SU-DHL-6 (cell line): Measurements from ENCODE around the gene CCDC66.
"Not testable (repeated sequence)": the region's sequence is repeated elsewhere in the genome, so short reads cannot be mapped to it uniquely, and the experiment has no call there.

Experiments
- H2AFZ ChIP-seq: fragments of 200-600 bp; sonication (generic); 2 replicates; pipeline ENCODE4 v1.6.1; 2014; ENCODE audit warnings: low read depth, mild to moderate bottlenecking, moderate library complexity, mixed read lengths, antibody characterized with exemption, low read length; ENCODE audit not compliant: severe bottlenecking
- H3F3A ChIP-seq: fragments of 200-600 bp; shearing (Covaris generic); 2 replicates; pipeline ENCODE4 v1.6.0; 2016; ENCODE audit warnings: antibody characterized with exemption, mild to moderate bottlenecking; ENCODE audit not compliant: insufficient read depth
- H3K27ac ChIP-seq: fragments of 200-600 bp; sonication (generic); 2 replicates; pipeline ENCODE4 v1.5.1; 2016; ENCODE audit warnings: low read depth, mild to moderate bottlenecking, low read length, moderate library complexity, mixed read lengths
- H3K27me3 ChIP-seq: fragments of 200-600 bp; sonication (generic), shearing (Covaris generic); 2 replicates; pipeline ENCODE4 v1.6.0; 2014; ENCODE audit warnings: mild to moderate bottlenecking, low read length
- H3K36me3 ChIP-seq: fragments of 200-600 bp; sonication (generic); 2 replicates; pipeline ENCODE4 v1.6.1; 2014; ENCODE audit warnings: mild to moderate bottlenecking, low read length, mixed read lengths
- H3K4me2 ChIP-seq: fragments of 300-600, 200-600 bp; shearing (Covaris generic), sonication (generic); 2 replicates; pipeline ENCODE4 v1.6.0; 2014; ENCODE audit warnings: low read length, low read depth, mild to moderate bottlenecking; ENCODE audit not compliant: poor library complexity, severe bottlenecking
- H3K4me3 ChIP-seq: fragments of 200-600 bp; sonication (generic); 2 replicates; pipeline ENCODE4 v1.5.1; 2014; ENCODE audit warnings: antibody characterized with exemption, low read length, mild to moderate bottlenecking, mixed read lengths; ENCODE audit not compliant: insufficient read depth, poor library complexity, severe bottlenecking
- H3K79me2 ChIP-seq: fragments of 200-600 bp; sonication (generic); 2 replicates; pipeline ENCODE4 v1.6.1; 2014; ENCODE audit warnings: mild to moderate bottlenecking, low read length, moderate library complexity; ENCODE audit not compliant: insufficient read depth
- H3K9ac ChIP-seq: fragments of 200-600 bp; sonication (generic); 2 replicates; pipeline ENCODE4 v1.7.0; 2014; ENCODE audit warnings: mild to moderate bottlenecking, low read length
- H3K9me2 ChIP-seq: fragments of 200-600 bp; sonication (generic); replicated peaks from 2 replicates; pipeline ENCODE4 v1.6.1; 2014; ENCODE audit warnings: low read length; ENCODE audit not compliant: insufficient read depth
- H3K9me3 ChIP-seq: fragments of 200-600 bp; sonication (generic); 2 replicates; pipeline ENCODE4 v1.6.1; 2014; ENCODE audit warnings: low read length, mixed read lengths; ENCODE audit not compliant: insufficient read depth
- H4K20me1 ChIP-seq: fragments of 200-600 bp; sonication (generic); 2 replicates; pipeline ENCODE4 v1.6.1; 2014; ENCODE audit warnings: low read depth, mild to moderate bottlenecking, antibody characterized with exemption, low read length, moderate library complexity, mixed read lengths
- CTCF ChIP-seq: fragments of 200-600 bp; sonication (generic); IDR thresholded peaks from one replicate; pipeline ENCODE4 v1.5.1; 2017; ENCODE audit warnings: antibody characterized with exemption, mild to moderate bottlenecking, low read length, moderate library complexity; ENCODE audit not compliant: insufficient read depth, poor library complexity, severe bottlenecking
- EZH2phosphoT487 ChIP-seq: fragments of 200-600 bp; sonication (generic), shearing (Covaris generic); conservative IDR thresholded peaks from 2 replicates; pipeline ENCODE4 v1.6.1; 2018; ENCODE audit warnings: mild to moderate bottlenecking, antibody characterized with exemption, low read length, moderate library complexity, mixed read lengths

CCDC66 gene

GRCh38 chr3:56557831-56558170, 826 bp downstream of the CCDC66 start:
- no peak for TF ChIP-seq EZH2phosphoT487
- no peak for TF ChIP-seq CTCF
- Histone ChIP-seq H3K27ac (no peak overlapping the region; the same call in 1 of the 2 replicates), H3K9me3 (no peaks in the 10 kb centered on the region), H3F3A (peaks cover 4% of the 10 kb centered on the region), H3K36me3 (peaks cover 25% of the 10 kb centered on the region), H3K79me2 (peaks cover 34% of the 10 kb centered on the region), H4K20me1 (no peaks in the 10 kb centered on the region; the same call in 1 of the 2 replicates), H3K4me2 (peak overlapping the region; percentile 67), H3K4me3 (peak overlapping the region; percentile 60), H3K9ac (peak overlapping the region; percentile 69), H3K9me2 (no peaks in the 10 kb centered on the region), H3K27me3 (no peaks in the 10 kb centered on the region), H2AFZ (no peak overlapping the region)

- H3K27ac ChIP-seq = no peak overlapping the region
- no peaks in the 10 kb centered on the region for H3K79me2 ChIP-seq
- H3K9ac ChIP-seq = no peak overlapping the region
- no peaks in the 10 kb centered on the region for H4K20me1 ChIP-seq
- no peaks in the 10 kb centered on the region for H3K9me2 ChIP-seq
- no peaks in the 10 kb centered on the region for H3K9me3 ChIP-seq
- peaks cover 24% of the 10 kb centered on the region for H3K36me3 ChIP-seq
- H2AFZ ChIP-seq = no peak overlapping the region
- no peak overlapping the region for H3K4me2 ChIP-seq
- TF ChIP-seq CTCF = no peak
- no peak for TF ChIP-seq EZH2phosphoT487
- H3K4me3 ChIP-seq = no peak overlapping the region
- no peaks in the 10 kb centered on the region for H3F3A ChIP-seq
- no peaks in the 10 kb centered on the region for H3K27me3 ChIP-seq
These were observed 16.5 kb downstream of the CCDC66 start for GRCh38 chr3:56573501-56573900.

- H4K20me1 ChIP-seq, H3F3A ChIP-seq, H3K9ac ChIP-seq, H2AFZ ChIP-seq, H3K4me2 ChIP-seq, H3K4me3 ChIP-seq, H3K9me3 ChIP-seq, H3K79me2 ChIP-seq, H3K27me3 ChIP-seq, H3K27ac ChIP-seq, H3K9me2 ChIP-seq: not testable (repeated sequence)
- peaks cover 12% of the 10 kb centered on the region; the same call in 1 of the 2 replicates for H3K36me3 ChIP-seq
These were observed 25.0 kb downstream of the CCDC66 start for GRCh38 chr3:56581941-56582340.

- not testable (repeated sequence) for H3K27me3 ChIP-seq, H3K4me3 ChIP-seq, H3K4me2 ChIP-seq, H3K9me3 ChIP-seq, H4K20me1 ChIP-seq, H3K27ac ChIP-seq, H3K9me2 ChIP-seq, H3K9ac ChIP-seq, H3F3A ChIP-seq, H3K79me2 ChIP-seq, H2AFZ ChIP-seq
- peaks cover 12% of the 10 kb centered on the region; the same call in 1 of the 2 replicates for H3K36me3 ChIP-seq
These were observed 27.3 kb downstream of the CCDC66 start for GRCh38 chr3:56584275-56584674.
